WTC11 (cell line): Measurements from ENCODE around the gene RFC4. TPM values are rescaled to one million over a fixed set of nuclear protein-coding genes. Genes with fewer than 3 reads are reported as not detected.

ENCODE experiments used
- CBFB ChIP-seq: sonication (generic); formaldehyde crosslinking; IDR thresholded peaks from 2 replicates; pipeline ENCODE4 v1.8.1; 2022; ENCODE audit warnings: mild to moderate bottlenecking, low read depth, missing genetic modification reagents
- ESRRA ChIP-seq: sonication (generic); formaldehyde crosslinking; IDR thresholded peaks from 2 replicates; pipeline ENCODE4 v1.8.1; 2022; ENCODE audit warnings: mild to moderate bottlenecking, missing genetic modification reagents, borderline replicate concordance
- JUN ChIP-seq: sonication (generic); formaldehyde crosslinking; IDR thresholded peaks from 2 replicates; pipeline ENCODE4 v1.8.0; 2023; ENCODE audit warnings: mild to moderate bottlenecking, missing genetic modification reagents
- MYBL2 ChIP-seq: sonication (generic); formaldehyde crosslinking; IDR thresholded peaks from 2 replicates; pipeline ENCODE4 v1.8.1; 2023; ENCODE audit warnings: mild to moderate bottlenecking, moderate library complexity, missing genetic modification reagents
- NFATC4 ChIP-seq: fragments of 250-450 bp; sonication (Bioruptor Pico); IDR thresholded peaks from 2 replicates; pipeline ENCODE4 v1.9.0; 2021; ENCODE audit warnings: mild to moderate bottlenecking
- SMAD4 ChIP-seq: sonication (generic); formaldehyde crosslinking; IDR thresholded peaks from 2 replicates; pipeline ENCODE4 v1.8.0; 2022; ENCODE audit warnings: mild to moderate bottlenecking, missing genetic modification reagents
- TEAD1 ChIP-seq: sonication (generic); formaldehyde crosslinking; IDR thresholded peaks from 2 replicates; pipeline ENCODE4 v1.8.0; 2022; ENCODE audit warnings: mild to moderate bottlenecking, missing genetic modification reagents
- ZNF121 ChIP-seq: sonication (generic); formaldehyde crosslinking; IDR thresholded peaks from 2 replicates; pipeline ENCODE4 v1.8.0; 2023; ENCODE audit warnings: missing genetic modification reagents
- ZNF416 ChIP-seq: fragments of 250-450 bp; sonication (Bioruptor Pico); IDR thresholded peaks from 2 replicates; pipeline ENCODE4 v1.9.0; 2021; ENCODE audit warnings: mild to moderate bottlenecking, inconsistent platforms
- ZNF671 ChIP-seq: fragments of 250-450 bp; sonication (Bioruptor Pico); IDR thresholded peaks from 2 replicates; pipeline ENCODE4 v1.8.0; 2021; ENCODE audit warnings: mild to moderate bottlenecking
- total RNA-seq: library from RNA; stranded (reverse); gene quantifications from 3 replicates; pipeline ENCODE4 v1.2.3, GENCODE V29; 2021
- TF ChIP-seq, protein P1 (sequence below): sonication (generic); formaldehyde crosslinking; IDR thresholded peaks from 2 replicates; pipeline ENCODE4 v1.8.0; 2023; ENCODE audit warnings: mild to moderate bottlenecking, missing genetic modification reagents
- TF ChIP-seq, protein P2 (sequence below): sonication (generic); formaldehyde crosslinking; IDR thresholded peaks from 2 replicates; pipeline ENCODE4 v1.8.0; 2023; ENCODE audit warnings: missing genetic modification reagents
- TF ChIP-seq, protein P3 (sequence below): fragments of 250-450 bp; sonication (Bioruptor Pico); conservative IDR thresholded peaks from 2 replicates; pipeline ENCODE4 v1.9.0; 2021; ENCODE audit warnings: mild to moderate bottlenecking
- TF ChIP-seq, protein P4 (sequence below): sonication (generic); formaldehyde crosslinking; IDR thresholded peaks from 2 replicates; pipeline ENCODE4 v1.8.0; 2023; ENCODE audit warnings: missing genetic modification reagents, mild to moderate bottlenecking, borderline replicate concordance
- TF ChIP-seq, protein P5 (sequence below): sonication (generic); formaldehyde crosslinking; IDR thresholded peaks from 2 replicates; pipeline ENCODE4 v1.8.1; 2023; ENCODE audit warnings: mild to moderate bottlenecking, missing genetic modification reagents, borderline replicate concordance

Gene RFC4
- total RNA-seq, 1 experiment from 2014 or later, result 104 TPM

DNA sequence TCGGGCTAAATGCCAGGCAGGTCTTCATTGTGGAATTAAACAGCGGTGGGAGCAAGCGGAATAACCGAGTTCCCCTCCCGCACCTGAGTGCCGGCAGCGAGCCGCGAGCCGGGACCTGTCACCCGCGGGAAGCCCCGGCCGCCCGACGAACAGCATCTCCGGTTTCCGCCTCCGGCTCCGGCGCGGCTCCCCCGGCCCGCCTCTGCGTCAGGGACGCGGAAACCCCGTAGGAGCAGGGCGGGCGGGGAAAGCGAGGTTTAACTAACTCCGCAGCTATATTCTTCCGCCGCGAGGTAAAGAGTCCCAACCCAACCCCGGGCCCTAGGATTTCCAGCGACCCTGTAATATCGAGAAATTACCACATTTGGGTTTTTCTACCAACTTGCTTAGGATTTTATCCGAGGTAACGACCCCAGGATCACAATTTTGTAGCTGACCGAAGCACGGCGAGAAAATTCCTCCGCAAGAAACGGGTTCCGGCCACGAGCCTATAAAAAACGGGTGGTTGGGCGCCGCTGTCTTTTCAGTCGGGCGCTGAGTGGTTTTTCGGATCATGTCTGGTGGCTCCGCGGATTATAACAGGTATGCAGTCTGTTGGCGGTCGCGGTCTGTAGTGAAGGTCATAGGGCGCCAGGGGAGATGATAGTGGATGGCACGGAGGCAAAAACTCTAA, 23.1 kb downstream of the RFC4 start, which contains the start of gene EIF4A2 (continued):
- TF ChIP-seq, protein P1, sequence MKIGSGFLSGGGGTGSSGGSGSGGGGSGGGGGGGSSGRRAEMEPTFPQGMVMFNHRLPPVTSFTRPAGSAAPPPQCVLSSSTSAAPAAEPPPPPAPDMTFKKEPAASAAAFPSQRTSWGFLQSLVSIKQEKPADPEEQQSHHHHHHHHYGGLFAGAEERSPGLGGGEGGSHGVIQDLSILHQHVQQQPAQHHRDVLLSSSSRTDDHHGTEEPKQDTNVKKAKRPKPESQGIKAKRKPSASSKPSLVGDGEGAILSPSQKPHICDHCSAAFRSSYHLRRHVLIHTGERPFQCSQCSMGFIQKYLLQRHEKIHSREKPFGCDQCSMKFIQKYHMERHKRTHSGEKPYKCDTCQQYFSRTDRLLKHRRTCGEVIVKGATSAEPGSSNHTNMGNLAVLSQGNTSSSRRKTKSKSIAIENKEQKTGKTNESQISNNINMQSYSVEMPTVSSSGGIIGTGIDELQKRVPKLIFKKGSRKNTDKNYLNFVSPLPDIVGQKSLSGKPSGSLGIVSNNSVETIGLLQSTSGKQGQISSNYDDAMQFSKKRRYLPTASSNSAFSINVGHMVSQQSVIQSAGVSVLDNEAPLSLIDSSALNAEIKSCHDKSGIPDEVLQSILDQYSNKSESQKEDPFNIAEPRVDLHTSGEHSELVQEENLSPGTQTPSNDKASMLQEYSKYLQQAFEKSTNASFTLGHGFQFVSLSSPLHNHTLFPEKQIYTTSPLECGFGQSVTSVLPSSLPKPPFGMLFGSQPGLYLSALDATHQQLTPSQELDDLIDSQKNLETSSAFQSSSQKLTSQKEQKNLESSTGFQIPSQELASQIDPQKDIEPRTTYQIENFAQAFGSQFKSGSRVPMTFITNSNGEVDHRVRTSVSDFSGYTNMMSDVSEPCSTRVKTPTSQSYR (CRISPR knock-in tag), result 0 out of 2 replicates have a peak, but pooled peaks have one; percentile 14
- TF ChIP-seq SMAD4 (CRISPR knock-in tag) (no peak; the same call in 1 of the 2 replicates), TEAD1 (CRISPR knock-in tag) (peak; percentile 81), NFATC4 (CRISPR knock-in tag) (no peak), ZNF121 (no peak), ESRRA (peak; percentile 10; the same call in 1 of the 2 replicates), ZNF671 (CRISPR knock-in tag) (no peak), JUN (CRISPR knock-in tag) (peak; percentile 80), MYBL2 (0 out of 2 replicates have a peak, but pooled peaks have one; percentile 16), CBFB (no peak), ZNF416 (CRISPR knock-in tag) (no peak)
- TF ChIP-seq, protein P2, sequence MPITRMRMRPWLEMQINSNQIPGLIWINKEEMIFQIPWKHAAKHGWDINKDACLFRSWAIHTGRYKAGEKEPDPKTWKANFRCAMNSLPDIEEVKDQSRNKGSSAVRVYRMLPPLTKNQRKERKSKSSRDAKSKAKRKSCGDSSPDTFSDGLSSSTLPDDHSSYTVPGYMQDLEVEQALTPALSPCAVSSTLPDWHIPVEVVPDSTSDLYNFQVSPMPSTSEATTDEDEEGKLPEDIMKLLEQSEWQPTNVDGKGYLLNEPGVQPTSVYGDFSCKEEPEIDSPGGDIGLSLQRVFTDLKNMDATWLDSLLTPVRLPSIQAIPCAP (CRISPR knock-in tag), result no peak
- TF ChIP-seq, protein P3, sequence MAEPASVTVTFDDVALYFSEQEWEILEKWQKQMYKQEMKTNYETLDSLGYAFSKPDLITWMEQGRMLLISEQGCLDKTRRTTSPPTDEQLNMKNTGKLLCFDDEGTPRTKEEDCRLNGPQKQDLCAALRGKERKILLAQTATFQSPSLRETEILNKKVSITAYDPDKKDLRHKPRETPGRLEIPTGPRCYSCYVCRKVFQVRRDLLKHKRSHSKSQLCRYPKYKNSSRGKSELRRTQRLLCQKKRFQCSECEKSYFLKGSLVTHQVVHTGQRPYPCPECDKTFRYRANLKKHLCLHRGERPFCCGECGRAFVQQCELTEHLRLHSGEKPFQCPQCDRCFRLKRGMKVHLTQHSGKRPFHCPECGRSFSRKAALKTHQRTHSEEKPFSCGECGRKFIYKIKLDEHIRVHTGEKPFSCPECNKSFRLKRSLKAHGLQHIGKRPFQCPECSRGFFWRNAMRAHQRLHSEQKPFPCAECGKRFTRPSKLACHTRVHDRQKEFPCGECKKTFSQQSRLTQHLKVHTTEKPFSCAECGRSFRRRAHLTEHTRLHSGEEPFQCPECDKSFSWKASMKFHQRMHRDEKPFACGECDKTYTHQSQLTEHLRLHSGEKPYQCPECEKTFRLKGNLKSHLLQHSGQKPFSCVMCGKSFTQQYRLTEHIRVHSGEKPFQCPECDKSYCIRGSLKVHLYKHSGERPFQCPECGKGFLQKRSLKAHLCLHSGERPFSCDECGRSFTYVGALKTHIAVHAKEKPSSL (CRISPR knock-in tag), result no peak
- TF ChIP-seq, protein P4, sequence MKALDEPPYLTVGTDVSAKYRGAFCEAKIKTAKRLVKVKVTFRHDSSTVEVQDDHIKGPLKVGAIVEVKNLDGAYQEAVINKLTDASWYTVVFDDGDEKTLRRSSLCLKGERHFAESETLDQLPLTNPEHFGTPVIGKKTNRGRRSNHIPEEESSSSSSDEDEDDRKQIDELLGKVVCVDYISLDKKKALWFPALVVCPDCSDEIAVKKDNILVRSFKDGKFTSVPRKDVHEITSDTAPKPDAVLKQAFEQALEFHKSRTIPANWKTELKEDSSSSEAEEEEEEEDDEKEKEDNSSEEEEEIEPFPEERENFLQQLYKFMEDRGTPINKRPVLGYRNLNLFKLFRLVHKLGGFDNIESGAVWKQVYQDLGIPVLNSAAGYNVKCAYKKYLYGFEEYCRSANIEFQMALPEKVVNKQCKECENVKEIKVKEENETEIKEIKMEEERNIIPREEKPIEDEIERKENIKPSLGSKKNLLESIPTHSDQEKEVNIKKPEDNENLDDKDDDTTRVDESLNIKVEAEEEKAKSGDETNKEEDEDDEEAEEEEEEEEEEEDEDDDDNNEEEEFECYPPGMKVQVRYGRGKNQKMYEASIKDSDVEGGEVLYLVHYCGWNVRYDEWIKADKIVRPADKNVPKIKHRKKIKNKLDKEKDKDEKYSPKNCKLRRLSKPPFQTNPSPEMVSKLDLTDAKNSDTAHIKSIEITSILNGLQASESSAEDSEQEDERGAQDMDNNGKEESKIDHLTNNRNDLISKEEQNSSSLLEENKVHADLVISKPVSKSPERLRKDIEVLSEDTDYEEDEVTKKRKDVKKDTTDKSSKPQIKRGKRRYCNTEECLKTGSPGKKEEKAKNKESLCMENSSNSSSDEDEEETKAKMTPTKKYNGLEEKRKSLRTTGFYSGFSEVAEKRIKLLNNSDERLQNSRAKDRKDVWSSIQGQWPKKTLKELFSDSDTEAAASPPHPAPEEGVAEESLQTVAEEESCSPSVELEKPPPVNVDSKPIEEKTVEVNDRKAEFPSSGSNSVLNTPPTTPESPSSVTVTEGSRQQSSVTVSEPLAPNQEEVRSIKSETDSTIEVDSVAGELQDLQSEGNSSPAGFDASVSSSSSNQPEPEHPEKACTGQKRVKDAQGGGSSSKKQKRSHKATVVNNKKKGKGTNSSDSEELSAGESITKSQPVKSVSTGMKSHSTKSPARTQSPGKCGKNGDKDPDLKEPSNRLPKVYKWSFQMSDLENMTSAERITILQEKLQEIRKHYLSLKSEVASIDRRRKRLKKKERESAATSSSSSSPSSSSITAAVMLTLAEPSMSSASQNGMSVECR (CRISPR knock-in tag), result 0 out of 2 replicates have a peak, but pooled peaks have one; percentile 29
- TF ChIP-seq, protein P5, sequence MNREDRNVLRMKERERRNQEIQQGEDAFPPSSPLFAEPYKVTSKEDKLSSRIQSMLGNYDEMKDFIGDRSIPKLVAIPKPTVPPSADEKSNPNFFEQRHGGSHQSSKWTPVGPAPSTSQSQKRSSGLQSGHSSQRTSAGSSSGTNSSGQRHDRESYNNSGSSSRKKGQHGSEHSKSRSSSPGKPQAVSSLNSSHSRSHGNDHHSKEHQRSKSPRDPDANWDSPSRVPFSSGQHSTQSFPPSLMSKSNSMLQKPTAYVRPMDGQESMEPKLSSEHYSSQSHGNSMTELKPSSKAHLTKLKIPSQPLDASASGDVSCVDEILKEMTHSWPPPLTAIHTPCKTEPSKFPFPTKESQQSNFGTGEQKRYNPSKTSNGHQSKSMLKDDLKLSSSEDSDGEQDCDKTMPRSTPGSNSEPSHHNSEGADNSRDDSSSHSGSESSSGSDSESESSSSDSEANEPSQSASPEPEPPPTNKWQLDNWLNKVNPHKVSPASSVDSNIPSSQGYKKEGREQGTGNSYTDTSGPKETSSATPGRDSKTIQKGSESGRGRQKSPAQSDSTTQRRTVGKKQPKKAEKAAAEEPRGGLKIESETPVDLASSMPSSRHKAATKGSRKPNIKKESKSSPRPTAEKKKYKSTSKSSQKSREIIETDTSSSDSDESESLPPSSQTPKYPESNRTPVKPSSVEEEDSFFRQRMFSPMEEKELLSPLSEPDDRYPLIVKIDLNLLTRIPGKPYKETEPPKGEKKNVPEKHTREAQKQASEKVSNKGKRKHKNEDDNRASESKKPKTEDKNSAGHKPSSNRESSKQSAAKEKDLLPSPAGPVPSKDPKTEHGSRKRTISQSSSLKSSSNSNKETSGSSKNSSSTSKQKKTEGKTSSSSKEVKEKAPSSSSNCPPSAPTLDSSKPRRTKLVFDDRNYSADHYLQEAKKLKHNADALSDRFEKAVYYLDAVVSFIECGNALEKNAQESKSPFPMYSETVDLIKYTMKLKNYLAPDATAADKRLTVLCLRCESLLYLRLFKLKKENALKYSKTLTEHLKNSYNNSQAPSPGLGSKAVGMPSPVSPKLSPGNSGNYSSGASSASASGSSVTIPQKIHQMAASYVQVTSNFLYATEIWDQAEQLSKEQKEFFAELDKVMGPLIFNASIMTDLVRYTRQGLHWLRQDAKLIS, result no peak
- TF ChIP-seq, all 79 proteins: peak for 14
